ENCODE data around the gene SLC9A7. TPM values are rescaled to one million over a fixed set of nuclear protein-coding genes. Genes with fewer than 3 reads are reported as not detected.

Gene SLC9A7
- total RNA-seq, 1 experiment from 2014 or later: 74.3 TPM

DNA sequence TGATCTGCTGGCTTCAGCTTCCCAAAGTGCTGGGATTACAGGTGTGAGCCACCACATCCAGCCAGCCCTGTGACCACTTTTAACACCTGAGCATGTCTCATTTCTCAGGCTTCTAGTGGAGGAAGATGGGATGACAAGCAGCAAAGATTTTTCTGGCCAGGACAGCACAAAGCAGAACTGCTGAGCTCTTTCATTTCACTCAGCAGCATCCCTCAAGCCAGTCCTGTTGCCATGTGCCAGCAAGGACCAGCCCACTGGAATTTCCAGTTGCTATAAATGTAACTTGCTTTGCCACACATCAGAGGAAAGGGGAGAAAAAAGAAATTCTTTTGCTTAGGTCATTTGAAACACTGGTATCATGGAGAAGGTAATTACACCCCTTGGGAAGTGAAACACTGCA lies 75.9 kb downstream of the SLC9A7 start:
- Histone ChIP-seq H3K79me2 (ENCODE audit: low read length) (peaks cover 51% of the 10 kb centered on the region), H3K9ac (ENCODE audit: low read length) (no peak overlapping the region), H3K27ac (ENCODE audit: low read length) (no peak overlapping the region), H3K4me2 (ENCODE audit: low read length) (no peak overlapping the region), H3K9me2 (replicated peaks; ENCODE audit: low read length) (no peaks in the 10 kb centered on the region), H3K36me3 (ENCODE audit: low read depth, low read length) (peaks cover 16% of the 10 kb centered on the region), H3F3A (ENCODE audit: low read length, unreplicated experiment) (no peaks in the 10 kb centered on the region), H4K20me1 (ENCODE audit: low read length) (0 out of 2 replicates have a peak, but pooled peaks cover 4% of the 10 kb centered on the region), H3K4me1 (ENCODE audit: insufficient read depth, low read length) (peaks cover 9% of the 10 kb centered on the region; the same call in 1 of the 2 replicates), H2AFZ (ENCODE audit: low read length) (no peak overlapping the region), H3K4me3 (ENCODE audit: low read length) (no peak overlapping the region), H3K9me3 (ENCODE audit: low read length) (no peaks in the 10 kb centered on the region), H3K27me3 (ENCODE audit: low read length) (no peaks in the 10 kb centered on the region)
- TF ChIP-seq EZH2phosphoT487 (IDR thresholded peaks at IDR 0.05; ENCODE audit: borderline replicate concordance, low read length): no peak
- TF ChIP-seq, protein P1, sequence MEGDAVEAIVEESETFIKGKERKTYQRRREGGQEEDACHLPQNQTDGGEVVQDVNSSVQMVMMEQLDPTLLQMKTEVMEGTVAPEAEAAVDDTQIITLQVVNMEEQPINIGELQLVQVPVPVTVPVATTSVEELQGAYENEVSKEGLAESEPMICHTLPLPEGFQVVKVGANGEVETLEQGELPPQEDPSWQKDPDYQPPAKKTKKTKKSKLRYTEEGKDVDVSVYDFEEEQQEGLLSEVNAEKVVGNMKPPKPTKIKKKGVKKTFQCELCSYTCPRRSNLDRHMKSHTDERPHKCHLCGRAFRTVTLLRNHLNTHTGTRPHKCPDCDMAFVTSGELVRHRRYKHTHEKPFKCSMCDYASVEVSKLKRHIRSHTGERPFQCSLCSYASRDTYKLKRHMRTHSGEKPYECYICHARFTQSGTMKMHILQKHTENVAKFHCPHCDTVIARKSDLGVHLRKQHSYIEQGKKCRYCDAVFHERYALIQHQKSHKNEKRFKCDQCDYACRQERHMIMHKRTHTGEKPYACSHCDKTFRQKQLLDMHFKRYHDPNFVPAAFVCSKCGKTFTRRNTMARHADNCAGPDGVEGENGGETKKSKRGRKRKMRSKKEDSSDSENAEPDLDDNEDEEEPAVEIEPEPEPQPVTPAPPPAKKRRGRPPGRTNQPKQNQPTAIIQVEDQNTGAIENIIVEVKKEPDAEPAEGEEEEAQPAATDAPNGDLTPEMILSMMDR (conservative IDR thresholded peaks at IDR 0.05; ENCODE audit: low read depth, low read length): peak; percentile 11; the same call in 1 of the 2 replicates
- ATAC-seq (no peak), DNase-seq (peak; percentile 29)
- intact Hi-C loops (cut with micrococcal nuclease): loop anchor here (10.0 kb wide), 1 partner anchor 72 kb away; the partner anchor contains the start of gene SLC9A7
- BruUV-seq (replicated peaks): no TSS peak
- CTCF ChIA-PET: interaction anchor here (0.7 kb wide), 1 partner anchor 51 kb away, joined by 8 read pairs; no protein-coding TSS in a partner anchor
- POLR2A ChIA-PET (ENCODE audit: unreplicated experiment): no interaction called here

DNA sequence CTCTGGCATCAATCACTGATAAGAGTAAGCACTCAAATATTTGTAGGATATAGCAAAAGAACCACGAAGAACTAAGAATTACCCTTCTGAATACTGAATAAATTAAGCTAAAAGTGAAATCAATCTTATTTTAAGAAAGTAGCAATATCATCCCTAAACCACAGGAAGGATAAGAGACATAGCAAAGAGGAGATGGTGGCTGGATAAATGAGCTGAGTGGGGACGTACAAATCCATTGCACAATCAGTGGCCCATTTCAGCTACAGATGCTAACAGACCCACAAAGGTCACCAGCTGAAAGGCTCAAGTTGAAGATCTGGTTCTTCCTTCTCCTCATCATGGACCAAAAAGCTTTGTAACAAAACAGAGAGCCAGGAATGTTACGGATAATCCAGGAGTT lies 77.1 kb downstream of the SLC9A7 start:
- H3K4me3 ChIP-seq (ENCODE audit: low read length): no peak overlapping the region
- H3K9me3 ChIP-seq (ENCODE audit: low read length): no peaks in the 10 kb centered on the region
- H3F3A ChIP-seq (ENCODE audit: low read length, unreplicated experiment): no peaks in the 10 kb centered on the region
- CTCF ChIA-PET: no interaction called here
- TF ChIP-seq, protein P1 (conservative IDR thresholded peaks at IDR 0.05; ENCODE audit: low read depth, low read length): no peak
- TF ChIP-seq EZH2phosphoT487 (IDR thresholded peaks at IDR 0.05; ENCODE audit: borderline replicate concordance, low read length) (no peak), EZH2 (IDR thresholded peaks at IDR 0.05; ENCODE audit: low read length, unreplicated experiment) (no peak)
- BruUV-seq (replicated peaks): no TSS peak
- POLR2A ChIA-PET (ENCODE audit: unreplicated experiment): no interaction called here
- no peak for ATAC-seq
- intact Hi-C loops (cut with micrococcal nuclease): loop anchor here (10.0 kb wide), 1 partner anchor 73 kb away; the partner anchor contains the start of gene SLC9A7
- peaks cover 16% of the 10 kb centered on the region for H3K36me3 ChIP-seq (ENCODE audit: low read depth, low read length)
- H3K4me1 ChIP-seq (ENCODE audit: insufficient read depth, low read length): no peaks in the 10 kb centered on the region
- no peak overlapping the region for H3K4me2 ChIP-seq (ENCODE audit: low read length)
- no peak overlapping the region for H2AFZ ChIP-seq (ENCODE audit: low read length)
- H3K79me2 ChIP-seq (ENCODE audit: low read length): peaks cover 45% of the 10 kb centered on the region
- no peak for DNase-seq
- H3K9ac ChIP-seq (ENCODE audit: low read length): no peak overlapping the region
- H3K27me3 ChIP-seq (ENCODE audit: low read length): no peaks in the 10 kb centered on the region
- H3K9me2 ChIP-seq (replicated peaks; ENCODE audit: low read length): no peaks in the 10 kb centered on the region
- H3K27ac ChIP-seq (ENCODE audit: low read length): no peak overlapping the region
- H4K20me1 ChIP-seq (ENCODE audit: low read length): 0 out of 2 replicates have a peak, but pooled peaks cover 4% of the 10 kb centered on the region

DNA sequence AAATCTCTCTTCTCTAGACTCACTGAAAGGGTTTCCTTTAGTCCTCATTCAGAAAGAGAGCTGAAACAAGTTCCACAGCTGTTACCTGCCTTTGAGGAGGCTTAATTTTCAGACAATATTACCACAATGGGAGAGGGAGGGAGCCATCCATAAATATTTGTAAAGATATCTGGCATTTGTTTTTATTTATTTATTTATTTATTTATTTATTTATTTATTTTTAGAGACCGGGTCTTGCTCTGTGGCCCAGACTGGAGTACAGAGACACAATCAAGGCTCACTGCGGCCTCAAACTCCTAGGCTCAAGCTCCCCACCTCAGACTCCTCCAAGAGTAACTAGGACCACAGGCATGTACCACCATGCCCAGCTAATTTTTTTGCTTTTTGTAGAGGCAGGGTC lies 80.7 kb downstream of the SLC9A7 start:
- Histone ChIP-seq H3K79me2 (ENCODE audit: low read length) (peaks cover 18% of the 10 kb centered on the region; the same call in 1 of the 2 replicates), H3K27me3 (ENCODE audit: low read length) (no peaks in the 10 kb centered on the region), H3K4me2 (ENCODE audit: low read length) (no peak overlapping the region), H4K20me1 (ENCODE audit: low read length) (no peaks in the 10 kb centered on the region), H3K9me2 (replicated peaks; ENCODE audit: low read length) (no peaks in the 10 kb centered on the region), H3K9ac (ENCODE audit: low read length) (no peak overlapping the region), H3K27ac (ENCODE audit: low read length) (no peak overlapping the region), H3K36me3 (ENCODE audit: low read depth, low read length) (peaks cover 22% of the 10 kb centered on the region), H3K4me1 (ENCODE audit: insufficient read depth, low read length) (no peaks in the 10 kb centered on the region), H2AFZ (ENCODE audit: low read length) (no peak overlapping the region), H3K9me3 (ENCODE audit: low read length) (no peaks in the 10 kb centered on the region), H3F3A (ENCODE audit: low read length, unreplicated experiment) (no peaks in the 10 kb centered on the region), H3K4me3 (ENCODE audit: low read length) (no peak overlapping the region)
- no peak for DNase-seq
- no peak for ATAC-seq
- TF ChIP-seq, protein P1 (conservative IDR thresholded peaks at IDR 0.05; ENCODE audit: low read depth, low read length): no peak
- TF ChIP-seq EZH2 (IDR thresholded peaks at IDR 0.05; ENCODE audit: low read length, unreplicated experiment): no peak
- no peak for TF ChIP-seq EZH2phosphoT487 (IDR thresholded peaks at IDR 0.05; ENCODE audit: borderline replicate concordance, low read length)
- intact Hi-C loops (cut with micrococcal nuclease): no loop called here
- CTCF ChIA-PET: no interaction called here
- POLR2A ChIA-PET (ENCODE audit: unreplicated experiment): no interaction called here
- no TSS peak for BruUV-seq (replicated peaks)

All from PC-3 (cell line).